B cell (primary cell): ENCODE data around the gene TYRP1. TPM values are rescaled to one million over a fixed set of nuclear protein-coding genes. Genes with fewer than 3 reads are reported as not detected.

Experiments
- ATAC-seq: fragments of 200-7000 bp; cut with Tn5 transposase; one replicate; pipeline ENCODE4 v1.10.0; 2021; ENCODE audit warnings: low read depth, mild to moderate bottlenecking, moderate number of reproducible peaks, moderate library complexity
- CTCF ChIA-PET: fragments of 350-600 bp; sonication (Branson Sonifier 250); formaldehyde crosslinking; loops from one replicate; lab custom pipeline; 2021; ENCODE audit warnings: antibody characterized with exemption, inconsistent platforms; lab: Charles Lee
- POLR2A ChIA-PET: fragments of 350-600 bp; sonication (Branson Sonifier 250); formaldehyde crosslinking; loops from one replicate; lab custom pipeline; 2021; ENCODE audit warnings: antibody characterized with exemption; lab: Charles Lee
- DNase-seq: peaks from one replicate; pipeline ENCODE4 v3.0.0; 2013
- H2AFZ ChIP-seq: 2 replicates; pipeline ENCODE4 v1.6.1; 2012; ENCODE audit warnings: mild to moderate bottlenecking, low read depth, low read length; ENCODE audit not compliant: insufficient read depth, poor library complexity, severe bottlenecking
- H3K27ac ChIP-seq, 2 donors: 1 replicate in 1 of 2; 2 replicates in 1 of 2; pipeline ENCODE4 v1.5.1; 2012 to 2013; ENCODE audit warnings: low read length in 2 of 2, mild to moderate bottlenecking in 2 of 2, moderate library complexity in 1 of 2
- H3K27me3 ChIP-seq, 4 experiments: fragments of 200-600 bp in 1 of 4; sonication (generic) in 1 of 4; replicated peaks in 1 of 4; 1 replicate in 2 of 4; 2 replicates in 2 of 4; pipeline versions ENCODE4 v1.6.1 to v1.7.0; 2013 to 2016; ENCODE audit warnings: low read length in 3 of 4, mild to moderate bottlenecking in 2 of 4, mixed read lengths in 1 of 4, moderate library complexity in 1 of 4; ENCODE audit not compliant: insufficient read depth in 4 of 4, control insufficient read depth in 3 of 4; ENCODE audit errors: control extremely low read depth in 1 of 4
- H3K36me3 ChIP-seq, 2 experiments: replicated peaks in 1 of 2; 1 replicate in 1 of 2; 2 replicates in 1 of 2; pipeline versions ENCODE4 v1.6.1 to v1.7.1; 2013; ENCODE audit warnings: low read length in 1 of 2; ENCODE audit not compliant: insufficient read depth in 2 of 2, control insufficient read depth in 1 of 2; ENCODE audit errors: control extremely low read depth in 1 of 2, extremely low read depth in 1 of 2
- H3K4me1 ChIP-seq, 2 donors: fragments of 200-600 bp in 1 of 2; sonication (generic) in 1 of 2; 1 replicate in 1 of 2; 2 replicates in 1 of 2; pipeline versions ENCODE4 v1.5.1 to v1.6.1; 2013 to 2017; ENCODE audit warnings: low read length in 2 of 2; ENCODE audit not compliant: control insufficient read depth in 2 of 2, insufficient read depth in 2 of 2
- H3K4me2 ChIP-seq: replicated peaks from 2 replicates; pipeline ENCODE3; 2012; ENCODE audit warnings: mild to moderate bottlenecking, low read depth, low read length; ENCODE audit not compliant: poor library complexity, severe bottlenecking
- H3K4me3 ChIP-seq, 5 experiments: fragments of 200-600 bp in 1 of 5; sonication (generic) in 1 of 5; 1 replicate in 3 of 5; 2 replicates in 2 of 5; pipeline versions ENCODE4 v1.5.1 to v1.7.0; 2011 to 2016; ENCODE audit warnings: low read length in 4 of 5, mild to moderate bottlenecking in 4 of 5, low read depth in 2 of 5, control low read depth in 1 of 5, moderate library complexity in 1 of 5; ENCODE audit not compliant: insufficient read depth in 1 of 5; ENCODE audit errors: control extremely low read depth in 1 of 5, extremely low read depth in 1 of 5
- H3K79me2 ChIP-seq: fragments of 200-600 bp; sonication (generic); one replicate; pipeline ENCODE4 v1.6.0; 2016; ENCODE audit warnings: low read length; ENCODE audit not compliant: control insufficient read depth, insufficient read depth
- H3K9ac ChIP-seq: fragments of 200-600 bp; sonication (generic); 2 replicates; pipeline ENCODE4 v1.6.1; 2017; ENCODE audit warnings: mild to moderate bottlenecking, low read length, moderate library complexity
- H3K9me3 ChIP-seq, 3 donors: one replicate each; pipeline versions ENCODE4 v1.6.1 to v1.7.1; 2013; ENCODE audit warnings: low read length in 2 of 3; ENCODE audit not compliant: control insufficient read depth in 2 of 3, insufficient read depth in 1 of 3; ENCODE audit errors: control extremely low read depth in 1 of 3
- H4K20me1 ChIP-seq: 2 replicates; pipeline ENCODE4 v1.6.0; 2012; ENCODE audit warnings: mild to moderate bottlenecking, low read length; ENCODE audit not compliant: insufficient read depth, control insufficient read depth, poor library complexity, severe bottlenecking
- H3K27ac Mint-ChIP-seq: one replicate; pipeline ENCODE4 v1.8.0; 2021; ENCODE audit warnings: mixed read lengths
- H3K27me3 Mint-ChIP-seq: one replicate; pipeline ENCODE4 v1.8.0; 2021; ENCODE audit warnings: mixed read lengths
- H3K4me1 Mint-ChIP-seq: one replicate; pipeline ENCODE4 v1.8.0; 2021; ENCODE audit warnings: mixed read lengths
- H3K4me3 Mint-ChIP-seq: one replicate; pipeline ENCODE4 v1.8.0; 2021; ENCODE audit warnings: mixed read lengths
- H3K9me3 Mint-ChIP-seq: one replicate; pipeline ENCODE4 v1.8.0; 2022; ENCODE audit warnings: mixed read lengths; ENCODE audit not compliant: insufficient read depth
- CTCF ChIP-seq: fragments of 200-600 bp; IDR thresholded peaks from one replicate; pipeline ENCODE4 v1.8.0; 2022; ENCODE audit warnings: antibody characterized with exemption, mild to moderate bottlenecking
- EZH2 ChIP-seq: IDR thresholded peaks from 2 replicates; pipeline ENCODE4 v1.6.1; 2012; ENCODE audit warnings: borderline replicate concordance, low read depth, mild to moderate bottlenecking, moderate library complexity, low read length; ENCODE audit not compliant: insufficient read depth, poor library complexity, severe bottlenecking
- WGBS: methylation state at CpG from one replicate; pipeline ENCODE4 v1.1.5; 2013; ENCODE audit warnings: missing lambda C conversion rate; ENCODE audit not compliant: insufficient coverage; 5-methylcytosine and 5-hydroxymethylcytosine counted together
- intact Hi-C: fragments of 100-400 bp; cut with micrococcal nuclease; formaldehyde crosslinking; loops from one replicate; pipeline ENCODE4 v1.10.0; 2022
- polyA plus RNA-seq: library from polyadenylated mRNA; depleted of rRNA; stranded (reverse); fragments of >200 nt; gene quantifications from 2 replicates; pipeline ENCODE4 v1.2.3, GENCODE V29; 2012
- total RNA-seq, 2 donors: library from RNA; stranded (reverse); fragments of 120-200 nt in 1 of 2; gene quantifications; 1 replicate in 1 of 2; 2 replicates in 1 of 2; pipeline versions ENCODE4 v1.2.3 to v1.2.4, GENCODE V29; 2013 to 2022

Gene TYRP1
- total and polyA plus RNA-seq, 2 donors (not counting 1 experiment from before 2014, with no cell fraction given) = not detected

- H4K20me1 ChIP-seq = no peaks in the 10 kb centered on the region
- DNase-seq (no peak), ATAC-seq (no peak)
- no peak overlapping the region for H3K4me2 ChIP-seq
- no peaks in the 10 kb centered on the region for H3K27me3 ChIP-seq
- intact Hi-C loops = no loop called here
- no peak overlapping the region for H2AFZ ChIP-seq
- H3K27ac ChIP-seq = no peak overlapping the region
- no peak overlapping the region for H3K9ac ChIP-seq
- no peaks in the 10 kb centered on the region for H3K36me3 ChIP-seq
- no CpG with 5 or more reads among the region's 1 CpG for WGBS
- ChIA-PET CTCF (no interaction called here), POLR2A (no interaction called here)
- H3K4me1 ChIP-seq = no peaks in the 10 kb centered on the region
- TF ChIP-seq CTCF (no peak), EZH2 (no peak)
- Mint-ChIP-seq H3K4me3 (no peak overlapping the region), H3K9me3 (peaks cover 2% of the 10 kb centered on the region), H3K4me1 (no peaks in the 10 kb centered on the region), H3K27me3 (no peaks in the 10 kb centered on the region), H3K27ac (no peak overlapping the region)
- no peaks in the 10 kb centered on the region for H3K79me2 ChIP-seq
- no peak overlapping the region for H3K4me3 ChIP-seq
- H3K9me3 ChIP-seq = no peaks in the 10 kb centered on the region
Observed at GRCh38 chr9:12648925-12649324, 44.3 kb upstream of the TYRP1 start.

GRCh38 chr9:12651125-12651524, 42.1 kb upstream of the TYRP1 start:
- Histone ChIP-seq H3K4me1 (no peaks in the 10 kb centered on the region), H3K9ac (no peak overlapping the region), H3K9me3 (no peaks in the 10 kb centered on the region), H3K79me2 (no peaks in the 10 kb centered on the region), H4K20me1 (no peaks in the 10 kb centered on the region), H3K4me2 (no peak overlapping the region), H3K27me3 (no peaks in the 10 kb centered on the region), H3K4me3 (no peak overlapping the region), H3K27ac (no peak overlapping the region), H2AFZ (no peak overlapping the region), H3K36me3 (no peaks in the 10 kb centered on the region)
- Mint-ChIP-seq H3K9me3 (peaks cover 2% of the 10 kb centered on the region), H3K27me3 (no peaks in the 10 kb centered on the region), H3K4me3 (no peak overlapping the region), H3K4me1 (no peaks in the 10 kb centered on the region), H3K27ac (no peak overlapping the region)
- DNase-seq (no peak), ATAC-seq (no peak)
- intact Hi-C loops = no loop called here
- CTCF ChIA-PET = no interaction called here
- POLR2A ChIA-PET = no interaction called here
- TF ChIP-seq CTCF (no peak), EZH2 (no peak)
